Erythroblast (primary cell): ENCODE data around the gene MCM3AP.
A peak's percentile ranks its signal among the peaks of the same experiment; 100 is the strongest.

Experiments used
- DNase-seq, 2 experiments: peaks; one replicate each; lab custom pipeline; 2025; lab: John Stamatoyannopoulos, UW
- GATA1 ChIP-seq: IDR thresholded peaks from 2 replicates; pipeline ENCODE4 v1.6.1; 2011; ENCODE audit warnings: low read depth, mild to moderate bottlenecking, control low read depth, low read length, moderate library complexity
- POLR2A ChIP-seq: IDR thresholded peaks from 2 replicates; pipeline ENCODE4 v1.6.1; 2011; ENCODE audit warnings: mild to moderate bottlenecking, low read length

Gene MCM3AP

GRCh38 chr21:46273341-46273740, 12.1 kb downstream of the MCM3AP start:
- no peak for TF ChIP-seq POLR2A
- no peak for TF ChIP-seq GATA1
- DNase-seq = no peak

- DNase-seq = no peak
- TF ChIP-seq POLR2A (no peak), GATA1 (no peak)
Measured at GRCh38 chr21:46269466-46269865, 15.9 kb downstream of the MCM3AP start.

GRCh38 chr21:46268371-46268770, 17.0 kb downstream of the MCM3AP start:
- TF ChIP-seq POLR2A = no peak
- no peak for TF ChIP-seq GATA1
- no peak for DNase-seq

- TF ChIP-seq POLR2A = no peak
- TF ChIP-seq GATA1 = no peak
- no peak for DNase-seq
Measured at GRCh38 chr21:46266946-46267345, 18.5 kb downstream of the MCM3AP start.

GRCh38 chr21:46265736-46266525, 19.5 kb downstream of the MCM3AP start:
- TF ChIP-seq GATA1 (no peak), POLR2A (no peak)
- no peak for DNase-seq

GRCh38 chr21:46264690-46265144, 20.7 kb downstream of the MCM3AP start:
- peak; percentile 20 to 33 for DNase-seq
- TF ChIP-seq GATA1 (no peak), POLR2A (no peak)

GRCh38 chr21:46264046-46264689, 21.2 kb downstream of the MCM3AP start:
- TF ChIP-seq GATA1 (no peak), POLR2A (no peak)

GRCh38 chr21:46256501-46256994, 28.9 kb downstream of the MCM3AP start:
- TF ChIP-seq POLR2A (no peak), GATA1 (no peak)
- no peak for DNase-seq

More at GRCh38 chr21:46264046-46264689, 21.2 kb downstream of the MCM3AP start:
- no peak for DNase-seq

- no peak for DNase-seq
- TF ChIP-seq POLR2A = no peak
- no peak for TF ChIP-seq GATA1
Measured at GRCh38 chr21:46255758-46256337, 29.6 kb downstream of the MCM3AP start.

- TF ChIP-seq POLR2A (no peak), GATA1 (no peak)
- no peak for DNase-seq
Measured at GRCh38 chr21:46255166-46255565, 30.2 kb downstream of the MCM3AP start.

- TF ChIP-seq POLR2A (no peak), GATA1 (no peak)
- DNase-seq = no peak
Measured at GRCh38 chr21:46254208-46254975, 31.0 kb downstream of the MCM3AP start.

- TF ChIP-seq GATA1 (no peak), POLR2A (no peak)
- DNase-seq = peak; percentile 65 to 82
Measured at GRCh38 chr21:46253610-46254124, 31.7 kb downstream of the MCM3AP start.

GRCh38 chr21:46252840-46253239, 32.6 kb downstream of the MCM3AP start:
- no peak for DNase-seq
- no peak for TF ChIP-seq GATA1
- TF ChIP-seq POLR2A = no peak
